Forelimb muscle (tissue), 1 donor: Measurements from ENCODE around the gene TCF15. TPM values are rescaled to one million over a fixed set of nuclear protein-coding genes. Genes with fewer than 3 reads are reported as not detected.
"Not testable (repeated sequence)": the region's sequence is repeated elsewhere in the genome, so short reads cannot be mapped to it uniquely, and the experiment has no call there.

Experiments
- DNase-seq: peaks from one replicate; pipeline ENCODE4 v3.0.0-alpha.2; 2013; ENCODE audit warnings: low read depth
- polyA plus RNA-seq: library from polyadenylated mRNA; unstranded; fragments of 120-200 nt; gene quantifications from one replicate; pipeline ENCODE4 v1.2.1, GENCODE V29; 2013; ENCODE audit not compliant: insufficient read length

The TCF15 gene
- polyA plus RNA-seq, 1 donor, result 5.3 TPM

GRCh38 chr20:578940-579690 is 31.0 kb downstream of the TCF15 start:
- not testable (repeated sequence) for DNase-seq

GRCh38 chr20:577167-577791 is 32.8 kb downstream of the TCF15 start:
- no peak for DNase-seq

GRCh38 chr20:576156-576555 is 34.0 kb downstream of the TCF15 start:
- DNase-seq, result no peak

- DNase-seq, result no peak
These were observed 34.9 kb downstream of the TCF15 start for GRCh38 chr20:575230-575629.

- no peak for DNase-seq
These were observed 35.7 kb downstream of the TCF15 start for GRCh38 chr20:574297-574942.

- no peak for DNase-seq
These were observed 36.5 kb downstream of the TCF15 start for GRCh38 chr20:573414-574296.

GRCh38 chr20:572727-573126 is 37.4 kb downstream of the TCF15 start:
- no peak for DNase-seq

GRCh38 chr20:571754-572441 is 38.2 kb downstream of the TCF15 start:
- no peak for DNase-seq

GRCh38 chr20:568673-569415 is 41.3 kb downstream of the TCF15 start:
- DNase-seq, result no peak

GRCh38 chr20:568097-568652 is 41.9 kb downstream of the TCF15 start:
- no peak for DNase-seq

- DNase-seq, result no peak
These were observed 45.9 kb downstream of the TCF15 start for GRCh38 chr20:564192-564591.

- no peak for DNase-seq
These were observed 46.9 kb downstream of the TCF15 start for GRCh38 chr20:563187-563586.

- no peak for DNase-seq
These were observed 47.7 kb downstream of the TCF15 start for GRCh38 chr20:562232-562897.

GRCh38 chr20:561437-562231 is 48.5 kb downstream of the TCF15 start:
- DNase-seq, result peak; percentile 63

- DNase-seq, result no peak
These were observed 49.4 kb downstream of the TCF15 start for GRCh38 chr20:560680-561079.

- no peak for DNase-seq
These were observed 52.0 kb downstream of the TCF15 start for GRCh38 chr20:558117-558516.

GRCh38 chr20:556984-557383 is 53.1 kb downstream of the TCF15 start:
- no peak for DNase-seq

GRCh38 chr20:555976-556385 is 54.1 kb downstream of the TCF15 start:
- DNase-seq, result no peak
